ENCODE results near the gene TERT.

Gene TERT

DNA sequence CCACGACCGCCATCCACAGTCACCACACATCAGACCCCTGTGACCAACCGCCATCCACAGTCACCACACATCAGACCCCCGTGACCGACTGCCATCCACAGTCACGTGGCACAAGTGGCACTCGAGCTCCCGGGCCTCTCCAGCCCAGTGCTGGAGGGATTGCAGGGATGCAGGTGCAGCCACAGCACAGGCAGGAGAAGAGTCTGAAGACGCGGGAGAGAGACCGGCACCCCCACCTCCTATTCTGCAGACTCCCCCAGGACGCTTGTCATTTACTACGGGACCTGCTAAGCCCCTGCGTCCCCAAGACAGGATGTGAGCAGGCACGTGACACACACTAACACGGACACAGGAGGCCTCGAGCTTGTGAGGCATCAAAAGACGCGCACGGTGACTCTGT, 21.1 kb downstream of the TERT start:
- TF ChIP-seq NFRKB (IDR thresholded peaks at IDR 0.05) (no peak), TARDBP (IDR thresholded peaks at IDR 0.05) (no peak), ELF4 (IDR thresholded peaks at IDR 0.05) (no peak), FOXK2 (IDR thresholded peaks at IDR 0.05) (no peak), CTBP1 (IDR thresholded peaks at IDR 0.05; ENCODE audit: borderline replicate concordance) (no peak), SP1 (IDR thresholded peaks at IDR 0.05) (no peak), LEF1 (IDR thresholded peaks at IDR 0.05; ENCODE audit: borderline replicate concordance) (no peak), ARNT (IDR thresholded peaks at IDR 0.05) (no peak), FOXA1 (IDR thresholded peaks at IDR 0.05) (no peak), FOXM1 (IDR thresholded peaks at IDR 0.05; ENCODE audit: borderline replicate concordance) (no peak), BHLHE40 (IDR thresholded peaks at IDR 0.05; ENCODE audit: borderline replicate concordance) (no peak), SUZ12 (IDR thresholded peaks at IDR 0.05) (no peak), ZNF384 (IDR thresholded peaks at IDR 0.05) (no peak)
- TF ChIP-seq, protein P1, sequence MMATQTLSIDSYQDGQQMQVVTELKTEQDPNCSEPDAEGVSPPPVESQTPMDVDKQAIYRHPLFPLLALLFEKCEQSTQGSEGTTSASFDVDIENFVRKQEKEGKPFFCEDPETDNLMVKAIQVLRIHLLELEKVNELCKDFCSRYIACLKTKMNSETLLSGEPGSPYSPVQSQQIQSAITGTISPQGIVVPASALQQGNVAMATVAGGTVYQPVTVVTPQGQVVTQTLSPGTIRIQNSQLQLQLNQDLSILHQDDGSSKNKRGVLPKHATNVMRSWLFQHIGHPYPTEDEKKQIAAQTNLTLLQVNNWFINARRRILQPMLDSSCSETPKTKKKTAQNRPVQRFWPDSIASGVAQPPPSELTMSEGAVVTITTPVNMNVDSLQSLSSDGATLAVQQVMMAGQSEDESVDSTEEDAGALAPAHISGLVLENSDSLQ (IDR thresholded peaks at IDR 0.05), result no peak
- ChIA-PET POLR2A (no interaction called here), CTCF (no interaction called here)
- DNase-seq (ENCODE audit: extremely low spot score), result no peak

DNA sequence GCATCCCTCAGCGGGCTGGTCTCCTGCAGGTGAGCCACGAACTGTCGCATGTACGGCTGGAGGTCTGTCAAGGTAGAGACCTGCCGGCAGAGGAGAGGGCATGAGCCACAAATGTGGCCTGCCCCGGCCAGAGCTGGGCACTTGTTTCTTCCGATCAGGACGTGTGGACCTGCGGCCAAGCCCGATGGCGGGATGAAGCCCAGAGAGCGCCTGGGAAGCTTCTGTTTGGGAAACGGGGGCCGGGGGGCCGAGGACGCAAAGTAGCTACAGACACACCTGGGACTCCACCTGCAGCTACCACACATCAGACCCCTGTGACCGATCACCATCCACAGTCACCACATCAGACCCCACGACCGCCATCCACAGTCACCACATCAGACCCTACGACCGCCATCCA, 22.7 kb downstream of the TERT start:
- TF ChIP-seq ELF4 (IDR thresholded peaks at IDR 0.05) (no peak), NFRKB (IDR thresholded peaks at IDR 0.05) (no peak), HDGF (IDR thresholded peaks at IDR 0.05; ENCODE audit: borderline replicate concordance) (no peak), TARDBP (IDR thresholded peaks at IDR 0.05) (no peak), ARNT (IDR thresholded peaks at IDR 0.05) (no peak), ZNF384 (IDR thresholded peaks at IDR 0.05) (no peak), BHLHE40 (IDR thresholded peaks at IDR 0.05; ENCODE audit: borderline replicate concordance) (no peak), L3MBTL2 (conservative IDR thresholded peaks at IDR 0.05) (no peak), FOXA1 (IDR thresholded peaks at IDR 0.05) (no peak)
- ChIA-PET POLR2A (no interaction called here), CTCF (no interaction called here)
- DNase-seq (ENCODE audit: extremely low spot score), result no peak

DNA sequence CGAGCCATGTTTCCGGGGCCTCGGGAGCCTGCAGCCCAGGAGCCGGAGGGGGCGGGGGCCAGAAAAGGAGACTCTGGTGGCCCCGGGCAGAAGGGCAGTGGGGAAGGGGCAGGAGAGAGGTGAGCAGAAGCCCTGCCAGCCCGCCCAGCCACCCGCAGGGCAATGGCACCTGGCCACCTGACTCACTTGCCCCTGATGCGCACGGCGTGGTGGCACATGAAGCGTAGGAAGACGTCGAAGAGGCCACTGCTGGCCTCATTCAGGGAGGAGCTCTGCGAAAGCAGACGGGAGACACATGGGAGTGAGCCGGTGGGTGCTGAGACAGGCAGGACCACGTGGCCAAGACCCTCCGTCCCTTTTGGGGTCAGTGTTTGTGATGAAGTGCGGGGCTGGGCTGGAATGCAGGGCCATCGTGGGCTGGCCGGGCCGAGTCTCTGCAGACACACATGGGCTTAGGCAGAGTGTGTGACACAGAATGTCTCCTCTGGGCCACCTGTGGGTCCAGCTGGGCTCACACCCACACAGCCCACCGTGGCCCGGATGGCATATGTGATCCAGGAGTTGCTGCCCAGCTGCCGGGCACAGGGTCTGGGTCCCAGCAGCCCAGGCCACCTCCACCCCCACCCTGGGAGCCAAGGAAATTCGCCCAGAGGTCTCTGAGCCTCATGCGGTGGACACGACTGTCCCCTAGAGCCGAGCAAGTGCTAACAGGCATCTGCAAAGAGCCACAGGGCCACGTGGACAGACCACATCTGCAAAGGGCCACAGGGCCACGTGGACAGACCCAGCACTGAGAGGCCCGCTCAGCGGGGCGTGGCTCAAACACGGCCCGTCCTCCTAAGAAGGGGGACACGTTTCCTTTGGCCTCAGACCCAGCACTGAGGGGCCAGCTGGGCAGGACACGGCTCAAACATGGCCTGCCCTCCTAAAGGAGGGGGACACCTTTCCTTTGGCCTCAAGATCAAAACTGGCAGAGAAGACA, 23.6 kb downstream of the TERT start:
- CTCF ChIA-PET, result no interaction called here
- TF ChIP-seq ELF4 (IDR thresholded peaks at IDR 0.05) (no peak), FOXK2 (IDR thresholded peaks at IDR 0.05) (no peak), HDGF (IDR thresholded peaks at IDR 0.05; ENCODE audit: borderline replicate concordance) (no peak), NFRKB (IDR thresholded peaks at IDR 0.05) (no peak), SP1 (IDR thresholded peaks at IDR 0.05) (no peak), BHLHE40 (IDR thresholded peaks at IDR 0.05; ENCODE audit: borderline replicate concordance) (no peak), TARDBP (IDR thresholded peaks at IDR 0.05) (no peak), CTBP1 (IDR thresholded peaks at IDR 0.05; ENCODE audit: borderline replicate concordance) (no peak), LEF1 (IDR thresholded peaks at IDR 0.05; ENCODE audit: borderline replicate concordance) (no peak), SUZ12 (IDR thresholded peaks at IDR 0.05) (no peak), ARNT (IDR thresholded peaks at IDR 0.05) (no peak), FOXA1 (IDR thresholded peaks at IDR 0.05) (no peak), FOXM1 (IDR thresholded peaks at IDR 0.05; ENCODE audit: borderline replicate concordance) (no peak), L3MBTL2 (conservative IDR thresholded peaks at IDR 0.05) (no peak), ZNF384 (IDR thresholded peaks at IDR 0.05) (no peak)
- TF ChIP-seq, protein P1 (IDR thresholded peaks at IDR 0.05), result no peak
- no peak for DNase-seq (ENCODE audit: extremely low spot score)
- POLR2A ChIA-PET, result no interaction called here

DNA sequence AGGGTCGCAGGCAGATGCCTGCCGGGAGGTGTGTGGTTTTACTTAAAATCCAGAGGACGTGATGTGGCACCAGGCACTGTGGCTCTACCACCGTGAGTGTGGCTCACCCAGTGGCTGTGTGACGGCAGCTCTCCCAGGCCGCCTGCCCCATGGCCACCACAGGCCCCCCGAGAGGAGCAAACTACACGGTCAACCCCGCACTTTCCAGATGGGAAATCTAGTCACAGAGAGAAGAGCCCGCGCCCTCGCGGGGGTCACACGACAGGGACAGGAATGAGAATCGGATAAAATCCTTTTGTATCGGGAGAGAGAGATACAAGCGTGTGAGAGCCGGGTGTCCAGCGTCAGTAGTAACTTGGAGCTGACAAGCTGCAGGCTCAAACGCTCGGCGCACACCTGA, 24.4 kb downstream of the TERT start:
- ChIA-PET CTCF (no interaction called here), POLR2A (no interaction called here)
- DNase-seq (ENCODE audit: extremely low spot score), result no peak
- TF ChIP-seq SUZ12 (IDR thresholded peaks at IDR 0.05), result no peak
- no peak for TF ChIP-seq BHLHE40 (IDR thresholded peaks at IDR 0.05; ENCODE audit: borderline replicate concordance)
- no peak for TF ChIP-seq FOXM1 (IDR thresholded peaks at IDR 0.05; ENCODE audit: borderline replicate concordance)
- TF ChIP-seq NFRKB (IDR thresholded peaks at IDR 0.05), result no peak
- TF ChIP-seq HDGF (IDR thresholded peaks at IDR 0.05; ENCODE audit: borderline replicate concordance), result no peak
- no peak for TF ChIP-seq FOXK2 (IDR thresholded peaks at IDR 0.05)
- no peak for TF ChIP-seq LEF1 (IDR thresholded peaks at IDR 0.05; ENCODE audit: borderline replicate concordance)
- TF ChIP-seq TARDBP (IDR thresholded peaks at IDR 0.05), result no peak
- no peak for TF ChIP-seq SP1 (IDR thresholded peaks at IDR 0.05)
- no peak for TF ChIP-seq ARNT (IDR thresholded peaks at IDR 0.05)
- TF ChIP-seq FOXA1 (IDR thresholded peaks at IDR 0.05), result no peak
- TF ChIP-seq, protein P1 (IDR thresholded peaks at IDR 0.05), result no peak
- no peak for TF ChIP-seq ELF4 (IDR thresholded peaks at IDR 0.05)
- TF ChIP-seq ZNF384 (IDR thresholded peaks at IDR 0.05), result no peak
- TF ChIP-seq L3MBTL2 (conservative IDR thresholded peaks at IDR 0.05), result no peak

DNA sequence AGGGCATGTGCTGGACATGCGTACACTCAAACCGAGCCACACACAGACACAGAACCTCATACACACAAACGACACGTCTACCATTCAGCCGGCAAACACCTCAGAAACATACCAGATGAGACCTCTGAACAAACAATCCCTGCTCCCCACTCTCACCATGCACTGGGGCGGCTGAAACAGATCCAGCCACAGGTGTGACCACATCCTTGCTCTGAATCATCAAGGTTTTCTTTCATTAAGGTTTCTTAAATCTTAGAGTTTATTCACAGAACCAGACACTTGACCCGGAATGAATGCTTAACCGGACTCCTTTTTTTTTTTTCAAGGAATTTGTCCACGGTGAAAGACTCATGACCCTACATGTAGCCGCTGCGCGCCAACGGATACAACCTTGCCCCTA, 26.2 kb downstream of the TERT start:
- TF ChIP-seq LEF1 (IDR thresholded peaks at IDR 0.05; ENCODE audit: borderline replicate concordance) (no peak), FOXK2 (IDR thresholded peaks at IDR 0.05) (no peak), SUZ12 (IDR thresholded peaks at IDR 0.05) (no peak), FOXM1 (IDR thresholded peaks at IDR 0.05; ENCODE audit: borderline replicate concordance) (no peak), ELF4 (IDR thresholded peaks at IDR 0.05) (no peak), SP1 (IDR thresholded peaks at IDR 0.05) (no peak), L3MBTL2 (conservative IDR thresholded peaks at IDR 0.05) (no peak), ARNT (IDR thresholded peaks at IDR 0.05) (no peak), BHLHE40 (IDR thresholded peaks at IDR 0.05; ENCODE audit: borderline replicate concordance) (no peak), TARDBP (IDR thresholded peaks at IDR 0.05) (no peak), CTBP1 (IDR thresholded peaks at IDR 0.05; ENCODE audit: borderline replicate concordance) (no peak), FOXA1 (IDR thresholded peaks at IDR 0.05) (no peak)
- TF ChIP-seq, protein P1 (IDR thresholded peaks at IDR 0.05), result no peak
- ChIA-PET POLR2A (no interaction called here), CTCF (no interaction called here)
- DNase-seq (ENCODE audit: extremely low spot score), result no peak

Measured in HEK293T (cell line).